GM18526 (cell line): Measurements from ENCODE around the gene PI4KA.

Experiments used
- POLR2A ChIP-seq: IDR thresholded peaks from 3 replicates; pipeline ENCODE4 v1.6.1; 2011; ENCODE audit not compliant: insufficient read length; ENCODE audit errors: extremely low read depth

Gene PI4KA

GRCh38 chr22:20658433-20659222 is 200.0 kb downstream of the PI4KA start:
- TF ChIP-seq POLR2A, result no peak

DNA sequence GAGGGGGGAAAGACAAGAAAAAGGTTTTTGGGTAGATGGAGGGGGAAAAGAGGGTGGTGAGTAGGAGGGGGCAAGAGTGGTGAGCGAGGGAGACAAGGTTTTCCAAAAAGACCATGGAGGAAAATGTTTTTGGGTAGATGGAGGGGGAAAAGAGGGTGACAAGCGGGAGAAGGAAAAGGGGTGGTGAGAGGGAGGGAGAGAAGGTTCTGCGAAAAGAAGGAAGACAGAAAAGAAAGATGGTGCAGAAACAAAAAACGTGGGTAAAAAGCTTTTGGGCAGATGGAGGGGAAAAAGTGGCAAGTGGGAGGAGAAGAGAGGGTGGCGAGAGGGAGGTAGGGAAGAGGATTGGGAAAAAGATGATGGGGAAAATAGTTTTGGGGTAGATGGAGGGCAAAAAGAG is 200.6 kb downstream of the PI4KA start:
- TF ChIP-seq POLR2A, result no peak
